Left ventricle myocardium superior (tissue), 1 donor: ENCODE results near the gene CDK5RAP1. TPM values are rescaled to one million over a fixed set of nuclear protein-coding genes. Genes with fewer than 3 reads are reported as not detected.

Experiments
- ATAC-seq: fragments of 200-7000 bp; cut with Tn5 transposase; one replicate; pipeline ENCODE4 v1.9.1; 2020; ENCODE audit warnings: mild to moderate bottlenecking, moderate library complexity
- DNase-seq: peaks from one replicate; pipeline ENCODE4 v3.0.0-alpha.2; 2020
- intact Hi-C: fragments of 100-400 bp; cut with micrococcal nuclease; formaldehyde crosslinking; loops from one replicate; pipeline ENCODE4 v1.11.0; 2022
- total RNA-seq: library from RNA; stranded (reverse); fragmentation: NEBNext Ultra II Directional; extraction: Animal tissue kit (Norgen Biotek cat#: 25700); gene quantifications from one replicate; pipeline ENCODE4 v1.2.1, GENCODE V29; 2021
- donor health status: DM: no; HTN: yes; CAD: no; lungs with severe emphysema.

CDK5RAP1 gene
- total RNA-seq, 1 donor from 2014 or later = 20.6 TPM

DNA sequence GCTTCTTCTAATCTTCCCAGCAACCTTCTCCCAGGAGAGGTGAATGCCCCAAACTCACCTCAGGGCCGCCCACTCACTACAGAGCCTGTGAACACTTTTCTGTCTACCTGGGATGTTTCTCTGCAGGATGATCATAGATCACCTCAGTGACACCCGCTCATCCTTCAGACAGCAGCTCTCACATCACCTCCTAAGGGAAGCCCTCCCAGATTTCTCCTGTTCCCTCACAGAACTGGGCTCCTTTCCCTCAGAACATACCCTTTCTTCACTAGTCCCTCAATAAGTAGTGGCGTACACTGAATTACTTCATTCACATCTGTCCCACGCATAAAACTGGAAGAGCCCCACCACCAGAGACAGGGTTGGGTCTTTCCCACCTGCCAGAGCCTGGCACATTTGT lies 57.8 kb downstream of the CDK5RAP1 start:
- DNase-seq (no peak), ATAC-seq (no peak)
- intact Hi-C loops = no loop called here

DNA sequence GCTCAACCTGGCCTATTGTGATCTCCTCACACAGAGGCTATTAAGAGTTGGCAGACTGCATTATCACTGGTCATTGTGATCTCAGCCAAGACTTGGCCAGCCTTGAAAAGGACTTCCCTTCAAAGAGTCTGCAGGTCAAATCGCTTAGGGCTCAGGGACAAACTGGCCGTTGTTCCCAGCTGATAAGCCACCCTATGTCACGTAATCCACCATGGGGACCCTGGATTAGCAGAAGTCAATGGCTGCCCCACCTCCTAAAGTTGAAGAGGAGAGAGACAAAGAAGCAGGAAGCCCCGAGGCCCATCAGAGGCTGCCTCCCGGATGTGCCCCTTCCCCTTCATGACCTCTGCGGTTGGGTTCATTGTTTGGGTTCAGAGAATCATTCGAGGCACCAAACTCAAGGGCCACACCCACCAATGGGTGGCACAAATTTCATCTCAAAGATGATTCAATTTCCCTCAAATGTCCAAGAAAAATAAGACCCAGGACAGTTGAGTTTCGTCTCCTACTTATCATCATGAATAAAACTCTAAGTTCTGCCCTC lies 61.7 kb downstream of the CDK5RAP1 start:
- intact Hi-C loops = no loop called here
- DNase-seq (no peak), ATAC-seq (no peak)

DNA sequence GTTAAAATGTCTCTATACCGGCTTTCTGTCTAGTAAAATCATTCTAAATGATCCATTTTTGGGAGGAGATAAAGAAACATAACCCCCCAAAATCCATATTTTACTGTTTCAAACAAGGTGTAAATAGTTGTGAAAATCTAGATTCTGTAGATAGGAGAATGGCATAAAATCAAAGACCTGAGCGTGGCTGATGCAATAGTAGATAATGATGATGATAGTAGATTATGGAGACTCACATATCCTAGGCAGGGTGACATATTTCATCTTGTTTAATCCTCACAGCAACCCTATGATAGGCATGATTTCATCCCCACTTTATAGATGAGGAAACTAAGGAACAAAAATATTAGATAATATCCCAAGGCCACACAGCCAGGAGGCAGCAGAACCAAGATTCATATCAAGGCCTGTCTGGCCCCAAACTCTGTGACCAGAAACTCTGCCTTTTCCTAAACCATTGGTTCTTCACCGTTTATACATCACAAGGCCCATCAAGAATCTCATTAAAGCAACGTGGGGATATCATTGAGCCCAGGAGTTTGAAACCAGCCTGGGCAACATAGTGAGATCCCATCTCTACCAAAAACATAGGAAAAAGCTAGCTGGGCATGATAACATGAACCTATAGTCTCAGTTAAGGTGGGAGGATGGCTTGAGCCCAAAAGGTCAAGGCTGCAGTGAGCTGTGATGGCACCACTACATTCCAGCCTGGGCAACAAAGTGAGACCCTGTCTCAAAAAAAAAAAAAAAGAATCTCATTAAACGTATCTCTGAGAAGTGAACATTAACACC lies 62.7 kb downstream of the CDK5RAP1 start:
- intact Hi-C loops = no loop called here
- ATAC-seq = no peak
- no peak for DNase-seq

DNA sequence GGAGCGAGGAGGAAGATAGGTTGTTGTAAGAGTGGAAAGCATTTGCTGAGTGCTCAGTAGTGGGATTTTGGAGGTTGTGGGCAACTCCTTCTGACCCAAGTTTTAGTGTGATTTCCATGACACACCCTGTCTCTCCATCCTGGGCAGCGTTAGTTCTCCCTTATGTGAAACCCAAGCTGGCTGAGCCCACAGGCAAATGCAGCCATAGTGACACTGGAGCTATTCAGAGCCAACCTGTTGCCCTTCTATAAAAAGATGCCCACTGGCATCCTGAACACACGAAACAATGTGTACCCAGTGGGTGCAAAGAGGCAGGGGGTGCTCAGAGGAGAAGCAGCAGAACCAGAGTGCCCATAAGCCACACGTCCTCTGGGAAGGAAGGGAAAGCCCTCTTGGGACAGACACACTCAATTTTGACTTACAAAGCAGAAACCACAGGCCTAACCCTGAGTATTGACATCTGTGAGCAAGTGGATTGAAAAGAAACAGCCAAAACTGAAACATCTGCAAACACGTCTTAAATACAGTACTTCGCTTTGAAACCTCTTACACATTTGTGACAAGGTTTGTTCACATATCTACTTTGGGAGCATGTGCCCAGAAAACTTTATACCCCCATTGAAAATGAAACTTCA lies 63.7 kb downstream of the CDK5RAP1 start:
- intact Hi-C loops = no loop called here
- no peak for ATAC-seq
- DNase-seq = no peak

DNA sequence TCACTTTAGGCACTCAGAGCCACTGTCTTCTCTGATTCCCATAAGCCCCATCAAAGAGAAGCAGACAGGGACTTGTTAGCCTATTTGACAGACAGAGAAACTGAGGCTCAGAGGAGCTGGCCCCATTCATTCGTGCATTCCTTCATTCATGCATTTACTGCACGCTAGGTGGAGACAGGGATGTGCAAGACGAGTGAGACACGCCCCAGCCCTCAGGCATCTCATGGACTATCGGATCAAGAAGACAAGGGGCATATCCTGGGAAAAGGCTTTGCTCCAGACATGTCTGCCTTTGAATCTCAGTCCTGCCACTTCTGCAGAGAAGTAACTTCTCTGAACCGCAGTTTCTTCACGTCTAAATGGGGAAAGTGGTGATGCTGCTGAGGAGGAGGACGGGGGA lies 64.2 kb downstream of the CDK5RAP1 start:
- ATAC-seq (no peak), DNase-seq (no peak)
- intact Hi-C loops = no loop called here

DNA sequence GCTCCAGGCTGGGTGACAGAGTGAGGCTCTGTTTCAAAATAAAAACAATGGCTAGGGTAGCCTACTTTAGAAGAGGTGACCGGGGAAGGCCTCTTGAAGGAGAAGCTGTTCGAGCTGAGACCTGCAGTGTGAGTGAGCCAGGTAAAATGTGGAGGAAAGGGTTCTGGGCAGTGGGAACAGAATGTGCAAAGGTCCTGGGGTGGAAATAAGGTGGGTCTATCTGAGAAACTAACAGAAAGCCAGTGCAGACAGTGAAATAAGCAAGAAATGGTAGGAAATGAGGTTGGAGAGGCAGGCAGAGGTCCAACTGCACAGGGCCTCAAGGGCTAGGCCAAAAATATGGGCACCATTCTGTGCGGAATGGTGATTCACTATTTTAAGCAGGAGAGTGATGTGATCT lies 64.9 kb downstream of the CDK5RAP1 start:
- ATAC-seq (no peak), DNase-seq (no peak)
- intact Hi-C loops = no loop called here

DNA sequence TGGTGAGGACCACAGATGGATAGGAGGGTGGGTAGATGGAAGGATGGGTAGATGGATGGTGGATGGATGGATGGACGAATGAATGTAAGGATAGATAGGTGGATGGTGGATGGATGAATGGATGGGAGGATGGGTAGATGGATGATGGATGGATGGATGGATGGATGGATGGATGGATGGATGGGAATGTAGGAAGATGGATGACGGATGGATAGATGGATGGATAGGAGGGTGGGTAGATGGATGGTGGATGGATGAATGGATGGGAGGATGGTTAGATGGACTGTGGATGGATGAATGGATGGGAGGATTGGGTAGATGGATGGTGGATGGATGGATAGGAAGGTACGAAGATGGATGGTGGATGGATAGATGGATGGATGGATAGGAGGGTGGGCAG lies 67.2 kb downstream of the CDK5RAP1 start:
- DNase-seq (no peak), ATAC-seq (no peak)
- intact Hi-C loops = no loop called here

DNA sequence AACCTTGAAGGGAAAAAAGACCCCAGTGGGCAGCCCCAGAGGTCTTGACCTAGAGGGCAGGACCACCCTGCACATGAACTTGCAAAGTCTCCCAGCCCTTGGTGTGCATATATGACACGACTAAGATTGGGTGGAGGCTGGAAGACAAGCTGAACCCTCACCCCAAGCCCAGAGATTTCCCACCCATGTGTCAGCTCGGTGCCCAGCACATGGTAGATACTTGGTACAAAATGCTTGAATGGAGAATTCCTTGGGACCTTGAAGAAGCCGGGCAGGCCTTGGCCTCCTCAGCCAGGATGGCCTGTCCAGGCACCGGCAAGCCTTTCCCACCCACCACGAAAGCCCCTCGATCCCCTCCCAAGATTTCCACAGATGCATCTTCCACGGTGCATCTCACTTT lies 67.7 kb downstream of the CDK5RAP1 start:
- intact Hi-C loops = no loop called here
- DNase-seq (no peak), ATAC-seq (no peak)

DNA sequence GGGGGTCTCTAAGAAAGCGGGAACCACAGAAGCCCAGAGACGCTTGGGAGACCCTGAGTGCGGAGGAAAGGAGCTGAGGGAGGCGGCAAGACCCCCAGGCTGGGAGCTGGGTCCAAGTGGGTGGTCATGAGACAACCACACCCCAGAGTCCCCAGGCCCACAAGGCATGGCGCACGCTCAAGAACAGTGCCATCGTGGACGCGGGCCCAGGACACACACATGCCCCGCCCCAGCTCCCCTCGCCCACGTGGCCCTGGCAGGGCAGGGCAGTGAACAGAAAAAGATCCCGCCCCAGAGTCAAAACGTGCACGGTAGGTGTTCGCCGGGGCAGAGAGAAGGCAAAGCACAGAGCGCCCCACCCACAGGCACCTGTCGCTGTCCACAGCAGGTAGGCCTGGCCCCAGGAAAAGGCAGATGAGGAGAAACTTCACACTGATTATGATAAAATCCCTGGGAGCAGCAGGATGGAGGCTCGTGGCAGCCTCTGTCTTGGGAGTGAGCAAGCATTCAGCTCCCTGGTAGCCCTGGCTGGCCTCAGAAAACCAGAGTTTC lies 68.3 kb downstream of the CDK5RAP1 start:
- DNase-seq (no peak), ATAC-seq (no peak)
- intact Hi-C loops = no loop called here

DNA sequence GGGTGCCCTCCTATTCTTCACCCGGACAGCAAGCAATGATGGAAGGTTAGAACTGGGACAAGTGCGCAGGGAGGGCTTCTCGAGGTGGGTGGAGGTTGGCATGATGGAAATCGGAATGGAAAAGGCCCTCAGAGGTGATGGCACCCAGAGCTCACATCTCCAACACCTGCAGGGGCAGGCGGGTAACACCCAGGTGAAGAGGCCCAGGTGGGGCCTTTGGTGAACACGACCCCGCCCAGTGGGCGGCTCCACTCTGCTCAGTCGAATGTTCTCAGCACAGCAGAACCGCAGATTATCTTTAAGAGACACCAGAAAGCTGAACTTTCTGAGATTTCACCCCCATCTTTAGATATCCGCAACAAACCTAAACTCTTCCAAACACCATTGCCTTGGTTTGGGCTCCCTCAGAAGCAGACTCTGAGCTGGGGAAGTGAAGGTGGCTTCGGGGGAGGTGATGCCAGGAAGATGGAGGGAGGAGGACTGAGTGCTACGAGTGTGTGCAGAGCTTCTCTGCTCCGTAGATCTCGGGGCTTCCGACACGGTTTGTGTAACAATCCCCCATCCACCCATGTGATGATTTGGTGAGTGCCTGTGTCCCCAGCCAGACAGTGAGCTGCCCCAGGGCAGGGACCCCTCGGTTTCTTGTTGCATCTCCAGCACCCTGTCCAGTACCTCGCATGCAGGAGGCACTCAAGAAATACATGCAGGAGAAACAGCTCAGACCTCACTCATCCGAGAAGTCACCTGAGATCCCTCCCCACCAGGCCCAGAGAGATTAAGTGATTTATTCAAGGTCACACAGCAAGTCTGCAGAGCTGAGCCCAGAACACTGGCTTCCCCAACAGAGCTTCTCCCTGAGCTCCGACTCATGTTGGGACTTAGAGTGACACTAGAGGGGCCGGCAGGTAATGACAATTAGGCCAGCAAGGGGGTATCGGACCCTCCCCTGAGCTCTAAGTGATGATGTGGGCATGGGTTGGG lies 72.9 kb downstream of the CDK5RAP1 start:
- ATAC-seq = no peak
- intact Hi-C loops = no loop called here
- no peak for DNase-seq

DNA sequence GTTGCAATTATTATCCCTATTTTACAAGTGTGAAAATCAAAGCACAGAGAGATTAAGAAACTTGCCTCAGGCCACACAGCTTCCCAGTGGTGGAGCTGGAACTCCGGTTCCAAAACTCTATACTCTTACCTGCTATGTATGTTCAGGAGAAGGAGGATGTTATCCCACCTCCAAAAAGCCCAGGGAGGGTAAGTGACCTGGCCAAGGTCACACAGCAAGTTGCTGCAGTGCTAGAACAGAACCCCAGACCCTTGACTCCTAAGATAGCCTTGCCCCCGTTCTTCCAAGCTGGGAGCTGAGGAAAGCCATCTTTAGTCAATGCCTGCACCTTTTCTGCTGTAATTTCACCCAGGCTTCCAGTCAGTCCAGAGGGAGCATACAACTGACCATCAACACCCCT lies 76.0 kb downstream of the CDK5RAP1 start:
- intact Hi-C loops = no loop called here
- ATAC-seq = no peak
- DNase-seq = no peak

DNA sequence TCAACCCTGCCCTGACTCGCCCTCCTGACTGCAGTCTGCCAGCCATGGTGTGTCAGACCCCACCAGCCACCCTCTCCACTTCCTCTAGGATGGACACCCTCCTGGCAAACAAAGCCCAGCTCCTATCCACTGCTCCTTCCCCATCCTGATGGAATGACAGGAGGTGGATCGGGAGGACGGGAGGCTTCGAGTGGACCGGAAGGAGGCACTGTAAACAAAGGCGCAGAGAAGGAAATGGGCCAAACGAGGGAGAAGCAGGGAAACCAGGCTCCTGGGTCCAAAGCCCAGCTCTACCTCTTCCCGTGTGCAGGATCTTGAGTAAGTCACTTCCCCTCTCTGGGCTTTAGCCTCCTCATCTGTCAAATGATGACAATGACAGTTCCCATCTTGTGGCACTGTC lies 78.1 kb downstream of the CDK5RAP1 start:
- intact Hi-C loops = no loop called here
- ATAC-seq = no peak
- DNase-seq = no peak

DNA sequence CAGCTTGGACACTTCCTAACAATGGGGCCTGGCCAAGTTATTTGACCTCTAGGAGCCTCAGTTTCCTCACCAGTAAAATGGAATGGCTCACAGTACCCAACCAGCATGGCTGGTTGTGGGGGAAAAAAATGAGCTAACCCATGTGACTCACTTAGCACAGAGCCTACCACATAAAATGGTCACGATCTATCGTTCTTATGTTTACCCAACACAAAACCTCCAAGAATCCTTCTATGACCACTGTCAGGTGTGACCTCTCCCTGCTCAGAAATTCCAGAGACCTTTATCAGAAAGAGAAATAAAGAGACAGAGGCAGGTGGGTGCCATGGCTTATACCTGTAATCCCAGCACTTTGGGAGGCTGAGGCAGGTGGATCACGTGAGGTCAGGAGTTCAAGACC lies 78.9 kb downstream of the CDK5RAP1 start:
- DNase-seq (no peak), ATAC-seq (no peak)
- intact Hi-C loops = no loop called here

DNA sequence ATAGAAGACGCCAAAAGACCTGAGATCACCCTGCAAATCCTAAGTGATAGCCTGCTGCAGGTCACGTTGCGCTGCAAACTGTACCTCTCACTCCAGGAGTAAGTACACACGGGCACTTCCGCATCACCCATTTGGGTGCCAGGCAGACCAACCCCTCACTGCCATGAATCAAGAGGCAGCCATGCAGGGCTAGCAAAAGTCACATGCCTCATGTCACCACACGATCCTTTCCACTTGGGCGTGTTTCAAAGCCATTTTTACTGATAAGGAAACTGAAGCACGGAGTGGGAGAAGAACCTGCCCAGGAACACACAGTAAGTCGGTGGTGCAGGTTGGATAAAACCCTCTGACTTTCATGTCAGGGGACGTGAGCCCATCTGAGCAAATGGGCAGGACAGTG lies 81.3 kb downstream of the CDK5RAP1 start:
- DNase-seq = no peak
- intact Hi-C loops = no loop called here
- no peak for ATAC-seq

DNA sequence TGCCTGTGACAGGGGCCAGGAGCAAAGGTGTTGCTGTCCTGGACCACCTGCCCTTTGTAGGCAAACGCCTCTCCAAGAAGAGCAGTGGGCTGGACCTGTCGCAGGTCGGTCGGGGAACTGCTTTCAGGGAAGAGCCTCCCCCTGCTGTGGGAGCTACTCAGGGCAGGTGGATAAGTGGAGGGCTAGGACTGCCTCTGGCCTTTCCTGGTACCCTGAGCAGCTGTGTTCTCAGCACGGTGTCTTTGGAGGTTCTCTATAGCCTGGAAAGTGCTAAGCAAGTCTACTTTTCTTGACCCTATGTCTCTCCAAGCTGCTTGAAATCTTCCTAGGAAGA lies 83.3 kb downstream of the CDK5RAP1 start:
- ATAC-seq = no peak
- no peak for DNase-seq
- intact Hi-C loops = no loop called here

DNA sequence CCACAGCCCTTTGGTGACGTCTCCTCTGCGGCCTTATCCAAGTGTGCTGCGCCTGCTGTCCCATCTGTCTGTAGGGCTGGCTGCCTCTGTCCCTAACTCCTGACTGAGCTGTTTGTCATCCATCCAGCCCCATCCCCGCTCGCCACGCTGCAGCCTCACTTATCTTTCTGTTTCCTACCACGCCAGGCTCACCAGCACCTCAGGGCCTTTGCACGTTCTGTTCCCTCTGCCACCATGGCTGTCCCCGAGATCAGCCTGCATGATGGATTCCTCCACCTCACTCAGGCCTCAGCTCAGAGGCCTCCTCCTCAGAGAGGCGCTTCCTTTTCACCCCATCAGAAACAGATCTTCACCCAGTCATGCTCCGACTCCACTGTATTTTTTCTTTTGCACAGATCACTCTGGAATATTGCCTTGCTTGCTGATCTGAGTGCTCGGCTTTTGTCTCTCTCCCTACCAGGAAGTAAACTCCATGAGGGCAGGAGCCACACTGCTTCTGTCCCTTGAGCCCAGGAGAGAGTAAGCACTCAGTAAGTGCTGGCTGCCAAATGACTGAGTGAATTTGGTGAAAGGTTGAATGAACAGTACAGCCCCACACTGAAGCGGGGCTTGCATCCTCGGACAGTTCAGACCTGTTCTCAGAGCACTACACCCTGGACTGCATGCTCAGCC lies 83.8 kb downstream of the CDK5RAP1 start:
- intact Hi-C loops = no loop called here
- DNase-seq = no peak
- ATAC-seq = no peak

DNA sequence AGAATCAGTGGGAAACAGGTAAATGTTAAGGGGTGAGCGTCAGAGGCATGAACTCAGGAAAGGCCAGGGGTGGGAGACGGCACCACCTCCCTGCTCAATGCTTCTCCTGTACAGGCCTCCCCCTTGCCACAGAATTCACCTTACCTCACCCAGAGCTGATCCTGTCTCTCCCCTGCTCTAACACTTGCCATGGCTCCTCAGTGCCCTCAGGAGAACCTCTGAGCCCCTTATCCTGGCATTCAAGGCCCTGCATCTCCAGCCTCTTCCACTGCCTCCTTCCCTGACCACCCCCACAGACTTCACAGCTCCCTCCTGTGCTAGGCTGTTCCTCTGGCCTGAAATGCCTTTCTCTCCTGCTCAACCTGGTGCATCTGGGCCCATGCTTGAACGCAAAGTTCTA lies 84.4 kb downstream of the CDK5RAP1 start:
- intact Hi-C loops = no loop called here
- ATAC-seq (no peak), DNase-seq (no peak)

DNA sequence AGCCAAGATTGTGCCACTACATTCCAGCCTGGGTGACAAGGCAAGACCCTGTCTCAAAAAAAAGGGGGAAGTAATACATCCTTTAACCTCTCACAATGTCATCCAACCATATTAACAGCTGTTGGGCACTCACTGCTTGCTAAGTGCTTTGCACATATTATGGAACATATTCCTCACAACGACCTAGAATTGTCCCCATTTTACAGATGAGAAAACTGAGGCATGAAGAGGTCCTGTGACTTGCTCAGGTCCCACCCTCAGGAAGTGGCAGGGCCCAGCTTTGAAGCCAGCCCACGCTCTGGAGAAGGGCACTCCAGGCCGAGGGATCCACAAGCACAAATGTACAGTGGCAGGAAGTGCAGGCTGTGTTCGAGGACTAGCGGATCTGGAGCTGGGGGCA lies 85.0 kb downstream of the CDK5RAP1 start:
- ATAC-seq = no peak
- intact Hi-C loops = no loop called here
- no peak for DNase-seq

DNA sequence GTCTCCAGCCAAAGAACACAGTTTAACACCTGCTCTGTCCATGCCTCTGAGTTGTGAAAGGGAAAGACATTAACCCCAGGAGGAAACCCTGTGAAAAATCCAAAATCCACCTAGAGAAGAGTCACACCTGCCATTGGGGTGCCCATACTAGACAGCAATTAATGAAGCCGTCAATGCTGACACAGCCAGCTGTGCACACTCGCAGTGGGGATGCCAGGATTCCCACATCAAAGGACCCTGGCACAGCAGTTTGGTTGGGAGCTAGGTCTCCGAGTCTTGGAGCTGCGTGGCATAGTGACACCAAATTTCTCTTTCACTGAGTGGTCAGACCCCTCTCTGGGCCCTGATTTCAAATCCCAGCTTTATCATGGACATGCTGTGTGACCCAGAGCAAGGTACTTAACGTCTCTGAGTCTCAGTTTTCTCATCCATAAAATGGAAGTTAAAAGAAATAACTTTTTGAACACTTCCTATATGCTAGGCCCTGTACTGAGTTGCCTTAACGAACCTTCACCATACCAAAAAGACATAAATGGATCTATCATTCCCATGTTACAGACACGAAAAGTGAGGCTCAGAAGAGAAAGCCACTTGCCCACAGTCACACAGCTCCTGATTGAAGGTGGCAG lies 87.5 kb downstream of the CDK5RAP1 start:
- DNase-seq (no peak), ATAC-seq (no peak)
- intact Hi-C loops = no loop called here
